HepG2 (cell line): ENCODE data around the gene FBRSL1. TPM values are rescaled to one million over a fixed set of nuclear protein-coding genes. Genes with fewer than 3 reads are reported as not detected.

Experiments used
- AGO2 ChIP-seq: fragments of 200-400 bp; formaldehyde crosslinking; optimal IDR thresholded peaks from 2 replicates; pipeline ENCODE3; 2017; ENCODE audit warnings: mild to moderate bottlenecking, low read depth, low read length, moderate library complexity
- MBNL3 ChIP-seq: fragments of 250-450 bp; sonication (Bioruptor Pico); conservative IDR thresholded peaks from 2 replicates; pipeline ENCODE4 v1.8.0; 2022; ENCODE audit warnings: mild to moderate bottlenecking, inconsistent platforms
- MTF2 ChIP-seq: sonication (generic); formaldehyde crosslinking; IDR thresholded peaks from 2 replicates; pipeline ENCODE4 v1.5.0; 2020; ENCODE audit warnings: missing genetic modification reagents, borderline replicate concordance
- RARA ChIP-seq: IDR thresholded peaks from 2 replicates; pipeline ENCODE4 v1.6.1; 2016; ENCODE audit warnings: missing genetic modification reagents, missing compliant biosample characterization
- SIX1 ChIP-seq: sonication (generic); formaldehyde crosslinking; IDR thresholded peaks from 2 replicates; pipeline ENCODE4 v1.4.0; 2020; ENCODE audit warnings: missing genetic modification reagents, borderline replicate concordance
- XBP1 ChIP-seq: sonication (generic); formaldehyde crosslinking; IDR thresholded peaks from 2 replicates; pipeline ENCODE4 v1.5.0; 2020; ENCODE audit warnings: missing genetic modification reagents
- ZNF136 ChIP-seq: sonication (generic); formaldehyde crosslinking; IDR thresholded peaks from 2 replicates; pipeline ENCODE4 v1.8.1; 2022; ENCODE audit warnings: low read depth, mild to moderate bottlenecking, moderate library complexity, missing genetic modification reagents
- ZNF17 ChIP-seq: sonication (generic); formaldehyde crosslinking; IDR thresholded peaks from 2 replicates; pipeline ENCODE4 v1.5.0; 2020; ENCODE audit warnings: mild to moderate bottlenecking, missing genetic modification reagents
- ZNF335 ChIP-seq: sonication (generic); formaldehyde crosslinking; IDR thresholded peaks from 2 replicates; pipeline ENCODE4 v1.4.0; 2020; ENCODE audit warnings: missing genetic modification reagents
- ZNF446 ChIP-seq: sonication (generic); formaldehyde crosslinking; IDR thresholded peaks from 2 replicates; pipeline ENCODE4 v1.5.0; 2020; ENCODE audit warnings: mild to moderate bottlenecking, missing genetic modification reagents
- ZNF562 ChIP-seq: sonication (generic); formaldehyde crosslinking; IDR thresholded peaks from 2 replicates; pipeline ENCODE4 v1.8.0; 2022; ENCODE audit warnings: missing genetic modification reagents, borderline replicate concordance
- ZNF724P ChIP-seq: sonication (generic); formaldehyde crosslinking; IDR thresholded peaks from 2 replicates; pipeline ENCODE4 v1.8.0; 2022; ENCODE audit warnings: missing genetic modification reagents, borderline replicate concordance
- ZNF83 ChIP-seq: sonication (generic); formaldehyde crosslinking; IDR thresholded peaks from 2 replicates; pipeline ENCODE4 v1.4.0; 2020; ENCODE audit warnings: missing genetic modification reagents, mild to moderate bottlenecking, borderline replicate concordance
- polyA plus RNA-seq, 8 experiments: library from polyadenylated mRNA; depleted of rRNA in 3 of 8; stranded (reverse) in 7 of 8; unstranded in 1 of 8; fragments of >200 nt; fragmentation: Illumina TruSeq in 4 of 8; extraction: Trizol in 4 of 8; gene quantifications; 2 replicates each; pipeline versions ENCODE4 v1.2.1 to v1.2.3, GENCODE V29; 2011 to 2016; ENCODE audit warnings: low read depth in 4 of 8, missing spikeins in 1 of 8, mixed read lengths in 1 of 8; ENCODE audit not compliant: insufficient read depth in 1 of 8
- total RNA-seq, 5 experiments: library from RNA; depleted of rRNA; stranded (reverse); fragments of >200 nt; fragmentation: Illumina TruSeq; extraction: Trizol; gene quantifications; 2 replicates each; pipeline ENCODE4 v1.2.3, GENCODE V29; 2016; ENCODE audit warnings: low read depth in 1 of 5
- TF ChIP-seq, protein P1 (sequence below): sonication (generic); formaldehyde crosslinking; IDR thresholded peaks from 2 replicates; pipeline ENCODE4 v1.4.0; 2020; ENCODE audit warnings: mild to moderate bottlenecking, missing genetic modification reagents
- TF ChIP-seq, protein P2 (sequence below), 2 experiments: sonication (generic) in 1 of 2; formaldehyde crosslinking in 1 of 2; IDR thresholded peaks; 2 replicates each; pipeline versions ENCODE4 v1.4.0 to v1.6.1; 2016 to 2020; ENCODE audit warnings: borderline replicate concordance in 1 of 2, low read depth in 1 of 2, mild to moderate bottlenecking in 1 of 2, missing genetic modification reagents in 1 of 2
- TF ChIP-seq, protein P3 (sequence below): IDR thresholded peaks from 2 replicates; pipeline ENCODE4 v1.6.1; 2012; ENCODE audit warnings: inconsistent platforms
- TF ChIP-seq, protein P4 (sequence below): sonication (generic); formaldehyde crosslinking; IDR thresholded peaks from 2 replicates; pipeline ENCODE4 v1.4.0; 2020; ENCODE audit warnings: missing genetic modification reagents
- TF ChIP-seq, protein P5 (sequence below): sonication (generic); formaldehyde crosslinking; IDR thresholded peaks from 2 replicates; pipeline ENCODE4 v1.8.0; 2022; ENCODE audit warnings: missing genetic modification reagents, mild to moderate bottlenecking, borderline replicate concordance
- TF ChIP-seq, protein P6 (sequence below): fragments of 450-650 bp; IDR thresholded peaks from 2 replicates; pipeline ENCODE4 v1.6.1; 2017

The FBRSL1 gene
- total and polyA plus RNA-seq, 2 of the 13 experiments (the other 11 are each of a cell fraction or from before 2014, with no cell fraction given) = 3.6 to 7.9 TPM

DNA sequence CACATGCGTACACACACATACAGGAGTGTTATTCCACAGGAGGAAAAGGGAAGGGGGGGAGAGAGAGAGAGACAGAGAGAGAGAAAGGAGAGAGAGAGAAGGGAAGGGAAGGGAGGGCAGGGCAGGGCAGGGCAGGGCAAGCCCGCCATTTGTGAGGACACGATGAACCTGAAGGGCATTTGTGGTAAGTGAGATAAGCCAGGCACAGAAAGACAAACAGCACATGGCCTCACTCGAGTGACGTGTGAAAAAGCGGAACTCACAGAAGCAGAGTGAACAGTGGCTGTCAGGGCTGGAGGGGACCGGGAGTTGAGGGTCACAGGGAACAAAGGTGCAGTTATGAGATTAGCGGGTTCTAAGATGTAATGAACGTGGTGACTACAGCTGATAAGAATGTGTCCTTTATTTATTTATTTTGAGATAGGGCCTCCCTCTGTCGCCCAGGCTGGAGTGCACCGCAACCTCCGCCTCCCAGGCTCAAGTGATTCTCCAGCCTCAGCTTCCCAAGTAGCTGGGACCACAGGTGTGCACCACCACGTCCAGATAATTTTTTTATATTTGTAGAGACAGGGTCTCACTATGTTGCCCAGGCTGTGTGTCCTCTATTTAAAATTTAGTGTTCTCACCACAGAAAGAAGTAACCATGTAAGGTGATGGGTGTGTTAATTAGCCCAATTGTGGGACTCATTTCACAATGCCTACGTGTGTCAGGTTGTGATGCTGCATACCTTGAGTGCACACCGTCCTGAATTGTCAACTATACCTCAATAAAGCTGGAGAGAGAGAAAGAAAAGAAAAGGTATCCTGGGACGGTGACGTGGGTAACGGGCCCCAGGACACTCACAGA lies 18.7 kb upstream of the FBRSL1 start (continued):
- TF ChIP-seq, protein P1, sequence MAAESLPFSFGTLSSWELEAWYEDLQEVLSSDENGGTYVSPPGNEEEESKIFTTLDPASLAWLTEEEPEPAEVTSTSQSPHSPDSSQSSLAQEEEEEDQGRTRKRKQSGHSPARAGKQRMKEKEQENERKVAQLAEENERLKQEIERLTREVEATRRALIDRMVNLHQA (CRISPR knock-in tag) = no peak
- no peak for TF ChIP-seq MBNL3 (CRISPR knock-in tag)
- TF ChIP-seq AGO2 = no peak
- no peak for TF ChIP-seq MTF2
- no peak for TF ChIP-seq ZNF562
- TF ChIP-seq ZNF335 (CRISPR knock-in tag) = peak; percentile 73; the same call in 1 of the 2 replicates
- TF ChIP-seq ZNF446 (CRISPR knock-in tag) = no peak
- TF ChIP-seq ZNF136 (CRISPR knock-in tag) = no peak
- TF ChIP-seq RARA (CRISPR knock-in tag) = peak; percentile 96
- TF ChIP-seq ZNF83 (CRISPR knock-in tag) = no peak
- no peak for TF ChIP-seq ZNF724P (CRISPR knock-in tag)
- TF ChIP-seq, protein P2, sequence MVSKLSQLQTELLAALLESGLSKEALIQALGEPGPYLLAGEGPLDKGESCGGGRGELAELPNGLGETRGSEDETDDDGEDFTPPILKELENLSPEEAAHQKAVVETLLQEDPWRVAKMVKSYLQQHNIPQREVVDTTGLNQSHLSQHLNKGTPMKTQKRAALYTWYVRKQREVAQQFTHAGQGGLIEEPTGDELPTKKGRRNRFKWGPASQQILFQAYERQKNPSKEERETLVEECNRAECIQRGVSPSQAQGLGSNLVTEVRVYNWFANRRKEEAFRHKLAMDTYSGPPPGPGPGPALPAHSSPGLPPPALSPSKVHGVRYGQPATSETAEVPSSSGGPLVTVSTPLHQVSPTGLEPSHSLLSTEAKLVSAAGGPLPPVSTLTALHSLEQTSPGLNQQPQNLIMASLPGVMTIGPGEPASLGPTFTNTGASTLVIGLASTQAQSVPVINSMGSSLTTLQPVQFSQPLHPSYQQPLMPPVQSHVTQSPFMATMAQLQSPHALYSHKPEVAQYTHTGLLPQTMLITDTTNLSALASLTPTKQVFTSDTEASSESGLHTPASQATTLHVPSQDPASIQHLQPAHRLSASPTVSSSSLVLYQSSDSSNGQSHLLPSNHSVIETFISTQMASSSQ (IDR thresholded peaks at IDR 0.05; ENCODE audit: low read depth) = no peak; the same call in 1 of the 2 replicates
- TF ChIP-seq, protein P2 (CRISPR knock-in tag; IDR thresholded peaks at IDR 0.05; ENCODE audit: borderline replicate concordance) = peak; percentile 58; the same call in 1 of the 2 replicates
- TF ChIP-seq, protein P3, sequence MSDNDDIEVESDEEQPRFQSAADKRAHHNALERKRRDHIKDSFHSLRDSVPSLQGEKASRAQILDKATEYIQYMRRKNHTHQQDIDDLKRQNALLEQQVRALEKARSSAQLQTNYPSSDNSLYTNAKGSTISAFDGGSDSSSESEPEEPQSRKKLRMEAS = peak; percentile 95
- TF ChIP-seq ZNF17 (CRISPR knock-in tag) = no peak
- peak; percentile 67; the same call in 1 of the 2 replicates for TF ChIP-seq XBP1 (CRISPR knock-in tag)
- TF ChIP-seq, protein P4, sequence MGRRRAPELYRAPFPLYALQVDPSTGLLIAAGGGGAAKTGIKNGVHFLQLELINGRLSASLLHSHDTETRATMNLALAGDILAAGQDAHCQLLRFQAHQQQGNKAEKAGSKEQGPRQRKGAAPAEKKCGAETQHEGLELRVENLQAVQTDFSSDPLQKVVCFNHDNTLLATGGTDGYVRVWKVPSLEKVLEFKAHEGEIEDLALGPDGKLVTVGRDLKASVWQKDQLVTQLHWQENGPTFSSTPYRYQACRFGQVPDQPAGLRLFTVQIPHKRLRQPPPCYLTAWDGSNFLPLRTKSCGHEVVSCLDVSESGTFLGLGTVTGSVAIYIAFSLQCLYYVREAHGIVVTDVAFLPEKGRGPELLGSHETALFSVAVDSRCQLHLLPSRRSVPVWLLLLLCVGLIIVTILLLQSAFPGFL (CRISPR knock-in tag) = no peak
- TF ChIP-seq, protein P5, sequence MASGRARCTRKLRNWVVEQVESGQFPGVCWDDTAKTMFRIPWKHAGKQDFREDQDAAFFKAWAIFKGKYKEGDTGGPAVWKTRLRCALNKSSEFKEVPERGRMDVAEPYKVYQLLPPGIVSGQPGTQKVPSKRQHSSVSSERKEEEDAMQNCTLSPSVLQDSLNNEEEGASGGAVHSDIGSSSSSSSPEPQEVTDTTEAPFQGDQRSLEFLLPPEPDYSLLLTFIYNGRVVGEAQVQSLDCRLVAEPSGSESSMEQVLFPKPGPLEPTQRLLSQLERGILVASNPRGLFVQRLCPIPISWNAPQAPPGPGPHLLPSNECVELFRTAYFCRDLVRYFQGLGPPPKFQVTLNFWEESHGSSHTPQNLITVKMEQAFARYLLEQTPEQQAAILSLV = peak; percentile 78
- no peak for TF ChIP-seq SIX1 (CRISPR knock-in tag)
- TF ChIP-seq, protein P6, sequence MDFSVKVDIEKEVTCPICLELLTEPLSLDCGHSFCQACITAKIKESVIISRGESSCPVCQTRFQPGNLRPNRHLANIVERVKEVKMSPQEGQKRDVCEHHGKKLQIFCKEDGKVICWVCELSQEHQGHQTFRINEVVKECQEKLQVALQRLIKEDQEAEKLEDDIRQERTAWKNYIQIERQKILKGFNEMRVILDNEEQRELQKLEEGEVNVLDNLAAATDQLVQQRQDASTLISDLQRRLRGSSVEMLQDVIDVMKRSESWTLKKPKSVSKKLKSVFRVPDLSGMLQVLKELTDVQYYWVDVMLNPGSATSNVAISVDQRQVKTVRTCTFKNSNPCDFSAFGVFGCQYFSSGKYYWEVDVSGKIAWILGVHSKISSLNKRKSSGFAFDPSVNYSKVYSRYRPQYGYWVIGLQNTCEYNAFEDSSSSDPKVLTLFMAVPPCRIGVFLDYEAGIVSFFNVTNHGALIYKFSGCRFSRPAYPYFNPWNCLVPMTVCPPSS = no peak
